GM19467 (cell line): Measurements from ENCODE around the gene ZNF79.

Experiments used
- ATAC-seq: cut with Tn5 transposase; IDR thresholded peaks from one replicate; pipeline ENCODE4 v1.9.1; 2021; ENCODE audit warnings: mild to moderate bottlenecking, moderate library complexity; ENCODE audit not compliant: unreplicated experiment

Gene ZNF79

DNA sequence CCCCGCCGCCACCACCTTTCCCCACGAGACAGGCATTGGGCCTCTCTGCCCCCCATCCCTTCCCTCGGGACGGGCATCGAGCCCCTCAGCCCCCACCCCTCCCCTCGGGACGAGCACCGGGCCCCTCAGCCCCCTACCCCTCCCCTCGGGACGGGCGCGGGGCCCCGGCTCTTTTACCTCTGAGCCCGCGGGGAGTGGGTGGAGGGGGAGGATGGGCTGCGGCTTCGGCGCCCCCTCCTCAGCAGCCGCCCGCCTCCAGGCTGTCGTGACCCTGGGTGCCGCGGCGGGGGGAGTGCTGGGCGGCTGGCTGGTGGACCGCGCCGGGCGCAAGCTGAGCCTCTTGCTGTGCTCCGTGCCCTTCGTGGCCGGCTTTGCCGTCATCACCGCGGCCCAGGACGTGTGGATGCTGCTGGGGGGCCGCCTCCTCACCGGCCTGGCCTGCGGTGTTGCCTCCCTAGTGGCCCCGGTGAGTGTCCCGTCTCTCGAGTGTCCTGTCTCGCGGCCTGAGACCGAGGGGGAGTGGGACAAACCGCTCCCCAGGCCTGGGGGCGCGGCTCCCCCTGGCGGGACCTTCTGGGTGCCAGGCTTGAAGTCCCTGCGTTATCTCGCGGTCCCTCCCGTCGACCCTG, 26.4 kb upstream of the ZNF79 start:
- ATAC-seq, result no peak

DNA sequence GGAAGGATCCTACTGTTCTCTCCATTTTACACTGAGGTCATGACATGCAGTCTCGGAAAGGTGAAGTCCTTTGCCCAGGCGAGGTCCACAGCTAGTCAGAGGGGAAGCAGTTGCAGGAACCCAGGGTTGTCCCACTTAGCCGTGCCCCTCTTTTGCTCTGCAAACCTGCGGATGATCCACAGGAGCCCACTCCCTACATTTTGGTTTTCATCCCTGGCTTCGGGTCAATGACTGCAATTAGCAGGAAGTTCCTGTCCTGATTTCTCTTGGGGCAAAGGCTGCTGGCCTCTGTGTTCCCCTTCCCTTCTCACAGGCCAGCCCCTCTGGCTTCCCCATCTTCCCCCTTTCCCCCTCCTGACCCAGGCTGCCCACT, 25.9 kb upstream of the ZNF79 start:
- ATAC-seq, result no peak

DNA sequence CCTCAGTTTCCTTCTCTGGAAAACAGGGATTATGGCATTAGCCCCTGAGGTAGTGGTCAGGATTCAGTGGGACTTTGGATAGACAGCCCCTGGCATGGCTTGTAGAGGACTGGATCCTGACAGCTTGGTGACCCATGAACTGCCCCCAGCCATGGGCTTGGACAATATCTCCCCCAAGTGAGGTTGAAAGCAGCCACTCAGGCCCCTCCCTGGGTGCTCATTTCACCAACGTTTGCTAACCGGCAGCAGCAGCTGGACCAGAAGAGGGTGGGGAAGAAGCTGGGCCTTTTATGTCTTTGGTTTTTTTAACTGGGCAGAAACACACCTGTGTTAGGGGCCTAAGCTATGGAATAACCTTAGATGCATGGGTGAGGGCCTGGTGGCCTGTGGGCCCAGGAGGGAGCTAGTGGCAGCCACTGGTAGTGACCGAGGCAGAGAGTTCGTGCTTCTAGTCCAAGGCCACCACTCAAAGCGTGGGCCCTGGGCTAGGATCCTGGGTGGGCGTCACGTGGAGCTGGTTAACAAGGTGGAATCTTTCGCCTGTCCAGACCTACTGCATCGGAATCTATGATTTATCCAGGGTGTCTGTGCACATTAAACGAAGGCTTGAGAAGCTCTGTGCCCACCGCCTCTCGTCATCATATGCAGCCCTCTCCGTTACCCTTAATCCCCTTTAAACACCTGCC, 25.3 kb upstream of the ZNF79 start:
- ATAC-seq, result no peak

DNA sequence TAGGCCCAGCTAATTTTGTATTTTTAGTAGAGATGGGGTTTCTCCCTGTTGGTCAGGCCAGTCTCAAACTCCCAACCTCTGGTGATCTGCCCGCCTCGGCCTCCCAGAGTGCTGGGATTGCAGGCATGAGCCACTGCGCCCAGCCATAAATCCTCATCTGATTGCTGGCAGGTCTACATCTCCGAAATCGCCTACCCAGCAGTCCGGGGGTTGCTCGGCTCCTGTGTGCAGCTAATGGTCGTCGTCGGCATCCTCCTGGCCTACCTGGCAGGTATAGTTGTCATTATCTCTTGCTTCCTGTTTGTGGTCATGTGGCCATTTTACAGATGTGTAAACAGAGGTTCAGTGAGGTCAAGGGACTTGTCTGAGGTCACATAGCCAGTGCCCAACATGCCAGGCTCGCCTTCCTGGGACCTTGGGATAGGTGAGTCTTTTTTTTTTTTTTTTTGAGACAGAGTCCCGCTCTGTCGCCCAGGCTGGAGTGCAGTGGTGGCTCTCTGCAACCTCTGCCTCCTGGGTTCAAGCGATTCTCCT, 24.4 kb upstream of the ZNF79 start:
- no peak for ATAC-seq

DNA sequence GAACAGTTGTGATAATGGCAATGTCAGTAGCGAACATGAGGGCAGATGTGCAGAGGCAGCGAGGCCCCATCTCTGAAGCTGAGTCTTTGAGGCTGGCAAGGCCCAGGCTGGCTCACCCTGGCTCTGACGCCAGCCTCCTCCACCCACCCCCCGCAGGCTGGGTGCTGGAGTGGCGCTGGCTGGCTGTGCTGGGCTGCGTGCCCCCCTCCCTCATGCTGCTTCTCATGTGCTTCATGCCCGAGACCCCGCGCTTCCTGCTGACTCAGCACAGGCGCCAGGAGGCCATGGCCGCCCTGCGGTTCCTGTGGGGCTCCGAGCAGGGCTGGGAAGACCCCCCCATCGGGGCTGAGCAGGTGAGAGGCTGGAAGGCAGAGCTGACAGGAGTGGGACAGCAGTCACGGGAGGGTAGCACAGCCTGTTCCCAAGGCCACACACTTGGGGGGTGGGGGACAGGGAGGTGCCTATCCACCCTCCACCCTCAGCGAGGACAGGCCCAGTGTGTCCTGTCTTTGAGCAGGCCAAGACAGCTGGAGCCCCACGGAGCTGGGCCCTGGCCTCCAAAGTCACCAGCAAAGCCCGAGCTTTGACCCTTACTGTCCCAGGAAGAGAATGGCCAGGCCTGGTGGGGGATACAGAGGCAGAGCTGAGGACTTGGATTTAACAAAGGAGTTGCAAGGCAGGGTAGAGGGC, 21.6 kb upstream of the ZNF79 start:
- ATAC-seq, result no peak

DNA sequence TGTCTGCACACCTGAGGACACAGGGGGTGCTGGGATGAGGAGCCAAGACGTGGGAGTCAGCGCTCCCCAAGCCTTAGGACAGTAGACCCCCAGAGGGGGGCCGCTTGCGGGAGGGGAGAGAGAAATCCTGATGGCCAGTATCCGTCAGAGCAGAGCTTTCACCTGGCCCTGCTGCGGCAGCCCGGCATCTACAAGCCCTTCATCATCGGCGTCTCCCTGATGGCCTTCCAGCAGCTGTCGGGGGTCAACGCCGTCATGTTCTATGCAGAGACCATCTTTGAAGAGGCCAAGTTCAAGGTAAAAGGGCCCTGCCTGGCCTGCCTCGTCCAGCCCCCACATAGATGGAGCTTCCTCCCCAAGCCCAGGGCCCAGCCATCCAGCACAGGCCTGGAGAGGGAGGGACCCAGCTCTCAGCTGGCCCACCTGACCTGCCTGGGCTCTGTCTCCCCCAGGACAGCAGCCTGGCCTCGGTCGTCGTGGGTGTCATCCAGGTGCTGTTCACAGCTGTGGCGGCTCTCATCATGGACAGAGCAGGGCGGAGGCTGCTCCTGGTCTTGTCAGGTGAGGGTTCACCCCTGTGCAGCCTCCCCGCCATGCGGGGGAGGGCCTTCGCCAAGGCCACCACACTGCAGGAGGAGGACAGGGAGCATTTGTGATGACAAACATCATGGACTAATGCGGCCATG, 20.5 kb upstream of the ZNF79 start:
- no peak for ATAC-seq

DNA sequence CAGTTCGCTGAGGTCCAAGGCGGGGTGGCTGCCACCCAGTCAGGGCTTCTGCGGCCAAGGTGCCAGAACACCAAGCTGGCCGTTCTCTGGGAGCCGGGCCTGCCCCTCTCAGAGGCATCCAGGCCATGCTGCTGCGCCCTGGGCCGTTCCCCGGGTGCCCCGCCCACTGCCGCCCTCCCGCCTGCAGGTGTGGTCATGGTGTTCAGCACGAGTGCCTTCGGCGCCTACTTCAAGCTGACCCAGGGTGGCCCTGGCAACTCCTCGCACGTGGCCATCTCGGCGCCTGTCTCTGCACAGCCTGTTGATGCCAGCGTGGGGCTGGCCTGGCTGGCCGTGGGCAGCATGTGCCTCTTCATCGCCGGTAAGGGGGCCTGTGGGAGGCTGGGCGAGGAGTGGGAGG, 19.6 kb upstream of the ZNF79 start:
- ATAC-seq, result no peak

DNA sequence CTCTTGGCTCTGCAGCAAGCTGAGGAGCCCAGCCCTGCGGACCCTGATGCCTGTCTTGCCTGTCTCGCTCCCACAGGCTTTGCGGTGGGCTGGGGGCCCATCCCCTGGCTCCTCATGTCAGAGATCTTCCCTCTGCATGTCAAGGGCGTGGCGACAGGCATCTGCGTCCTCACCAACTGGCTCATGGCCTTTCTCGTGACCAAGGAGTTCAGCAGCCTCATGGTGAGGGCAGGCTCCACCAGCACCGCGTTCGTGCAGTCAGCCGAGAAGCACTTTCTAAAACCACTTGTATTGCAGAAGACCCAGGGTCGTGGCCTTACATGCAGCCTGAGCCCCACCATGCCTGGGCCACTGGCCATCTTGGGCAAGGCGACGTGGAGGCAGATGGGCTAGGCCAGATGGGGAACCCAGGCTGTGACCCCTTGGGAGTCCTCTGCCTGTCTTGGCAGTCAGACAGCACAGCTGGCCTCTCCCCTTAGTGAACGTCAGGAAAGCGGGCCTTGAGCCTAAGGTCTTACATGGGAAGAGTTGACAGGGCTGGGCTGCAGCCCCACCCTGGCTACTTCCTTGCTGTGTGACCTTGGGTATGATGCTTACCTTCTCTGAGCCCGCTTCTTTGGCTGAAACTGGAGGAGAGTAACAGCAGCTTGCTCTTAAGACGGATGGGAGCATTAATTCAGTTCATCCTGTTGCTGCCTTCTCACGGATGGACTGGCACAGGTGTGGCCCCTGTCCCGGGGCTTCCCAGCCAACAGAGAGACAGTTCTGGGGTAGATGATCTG, 18.6 kb upstream of the ZNF79 start:
- ATAC-seq, result no peak

DNA sequence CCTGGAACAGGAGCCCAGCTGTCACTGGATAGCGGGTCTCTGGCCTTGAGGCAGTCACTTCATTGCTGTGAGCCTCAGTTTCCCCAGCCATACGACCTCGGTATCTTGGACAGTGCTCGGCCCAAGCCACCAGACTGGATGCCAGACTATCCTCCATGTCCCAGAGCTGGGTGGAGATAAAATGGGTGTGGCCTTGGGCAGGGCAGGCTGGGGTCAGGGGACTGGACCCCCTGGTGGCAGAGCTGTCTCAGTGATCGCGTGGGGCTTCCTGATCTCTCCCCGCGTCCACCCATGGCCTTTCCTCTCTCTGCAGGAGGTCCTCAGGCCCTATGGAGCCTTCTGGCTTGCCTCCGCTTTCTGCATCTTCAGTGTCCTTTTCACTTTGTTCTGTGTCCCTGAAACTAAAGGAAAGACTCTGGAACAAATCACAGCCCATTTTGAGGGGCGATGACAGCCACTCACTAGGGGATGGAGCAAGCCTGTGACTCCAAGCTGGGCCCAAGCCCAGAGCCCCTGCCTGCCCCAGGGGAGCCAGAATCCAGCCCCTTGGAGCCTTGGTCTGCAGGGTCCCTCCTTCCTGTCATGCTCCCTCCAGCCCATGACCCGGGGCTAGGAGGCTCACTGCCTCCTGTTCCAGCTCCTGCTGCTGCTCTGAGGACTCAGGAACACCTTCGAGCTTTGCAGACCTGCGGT, 17.2 kb upstream of the ZNF79 start:
- no peak for ATAC-seq

DNA sequence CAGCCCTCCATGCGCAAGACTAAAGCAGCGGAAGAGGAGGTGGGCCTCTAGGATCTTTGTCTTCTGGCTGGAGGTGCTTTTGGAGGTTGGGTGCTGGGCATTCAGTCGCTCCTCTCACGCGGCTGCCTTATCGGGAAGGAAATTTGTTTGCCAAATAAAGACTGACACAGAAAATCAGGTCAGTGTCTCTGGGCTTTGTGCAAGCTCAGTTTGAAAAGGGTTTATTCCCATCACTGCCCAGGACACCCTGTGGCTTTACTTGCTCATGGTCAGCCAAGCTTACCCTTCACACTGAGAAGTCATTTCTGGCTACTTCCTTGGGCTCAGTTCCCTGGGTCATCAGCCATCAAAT, 16.7 kb upstream of the ZNF79 start:
- ATAC-seq, result no peak

DNA sequence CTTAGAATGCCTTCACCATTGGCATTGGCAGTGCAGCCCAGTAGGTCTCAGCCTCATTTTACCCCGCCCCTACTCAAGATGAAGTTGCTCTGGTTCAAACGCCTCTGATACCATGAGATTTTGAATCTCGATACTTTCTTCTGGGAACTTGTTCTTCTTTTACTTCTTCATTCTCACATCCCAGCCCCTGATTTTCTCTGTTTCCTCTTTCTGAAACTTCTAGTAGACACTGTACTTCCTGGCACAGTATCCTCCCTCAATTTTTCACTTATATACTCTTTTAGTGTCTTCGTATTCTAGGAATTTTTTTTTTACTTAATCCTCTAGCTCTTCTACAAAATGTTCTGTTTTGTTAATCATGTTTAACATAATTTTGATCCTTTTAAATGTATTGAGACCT, 13.1 kb upstream of the ZNF79 start:
- no peak for ATAC-seq

DNA sequence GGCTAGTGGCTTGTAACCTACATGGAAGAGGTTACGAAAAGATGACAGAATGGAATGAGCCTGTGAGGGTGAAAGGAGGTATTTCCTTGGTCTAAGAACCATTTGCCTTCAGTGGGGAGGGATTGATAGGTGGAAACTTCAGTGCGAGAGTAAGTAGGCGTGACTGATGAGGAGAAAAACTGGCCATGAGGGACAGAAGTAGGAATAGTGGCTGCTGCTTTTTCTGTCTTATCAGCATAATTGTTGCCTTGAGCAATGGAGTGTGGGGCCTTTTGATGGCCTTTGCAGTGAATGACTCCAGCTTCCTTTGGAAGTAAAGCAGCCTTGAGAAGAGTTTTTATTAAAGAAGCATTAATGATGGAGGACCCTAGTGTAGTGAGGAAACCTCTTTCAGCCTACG, 9.0 kb upstream of the ZNF79 start:
- no peak for ATAC-seq

DNA sequence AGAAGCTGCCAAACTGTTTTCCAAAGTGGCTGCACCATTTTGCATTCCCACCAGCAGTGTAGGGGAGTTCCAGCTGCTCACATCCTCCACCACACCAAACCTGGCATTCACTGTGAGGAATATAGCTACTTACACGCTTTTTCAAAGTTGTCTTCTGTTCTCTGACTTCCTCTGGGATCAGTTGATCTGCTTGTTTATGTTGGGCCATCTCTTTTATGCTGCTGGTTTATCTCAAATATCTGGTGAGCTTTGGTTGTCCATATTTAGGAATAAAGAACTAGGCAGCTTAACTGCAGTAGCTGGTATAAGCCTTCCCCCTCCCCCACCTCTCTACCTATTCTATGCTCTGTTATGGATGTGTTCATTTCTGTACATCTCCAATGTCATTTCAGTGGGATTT, 8.5 kb upstream of the ZNF79 start:
- ATAC-seq, result no peak

DNA sequence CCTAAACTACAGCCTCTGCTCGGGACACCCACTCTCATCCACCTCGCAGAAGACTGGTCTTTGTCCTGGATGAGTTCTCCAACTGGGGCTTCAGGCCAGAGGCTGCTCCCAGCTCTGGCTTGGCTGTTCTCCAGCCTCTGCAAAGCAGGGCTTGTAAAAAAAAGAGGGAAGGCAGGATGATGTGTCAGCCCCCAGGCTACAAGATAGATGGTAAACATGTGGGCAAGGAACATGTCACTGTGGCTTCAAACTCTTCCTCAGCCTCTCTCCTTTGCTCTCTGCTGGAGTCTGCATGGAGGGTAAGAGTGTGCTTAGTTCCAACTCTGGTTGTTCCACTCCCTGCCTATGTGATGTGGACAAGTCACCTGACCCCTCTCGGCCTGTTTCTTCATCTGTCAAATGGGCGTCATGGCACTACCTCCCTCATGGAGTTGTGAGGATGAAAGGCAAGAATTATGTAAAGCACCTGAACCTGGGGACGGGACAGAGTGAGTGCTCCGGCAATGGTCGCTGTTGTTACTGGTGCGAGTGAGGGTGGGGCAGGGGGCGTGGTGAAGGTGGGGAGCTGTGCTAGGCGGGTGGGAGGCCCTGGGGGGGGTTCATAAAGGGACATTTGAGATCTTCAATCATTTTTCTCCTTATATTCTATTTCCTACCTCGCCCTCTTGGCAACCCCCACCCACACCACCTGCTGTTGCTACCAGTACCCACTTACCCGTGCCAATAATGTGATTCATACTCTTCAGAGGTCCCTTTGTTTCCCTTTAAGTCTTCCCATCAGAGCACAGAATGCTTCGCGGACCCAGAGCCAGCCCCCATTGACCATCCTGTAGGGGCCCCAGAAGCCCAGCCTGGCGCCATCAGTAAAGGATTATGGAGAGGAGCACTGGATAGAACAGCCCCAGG, 6.8 kb upstream of the ZNF79 start:
- no peak for ATAC-seq

DNA sequence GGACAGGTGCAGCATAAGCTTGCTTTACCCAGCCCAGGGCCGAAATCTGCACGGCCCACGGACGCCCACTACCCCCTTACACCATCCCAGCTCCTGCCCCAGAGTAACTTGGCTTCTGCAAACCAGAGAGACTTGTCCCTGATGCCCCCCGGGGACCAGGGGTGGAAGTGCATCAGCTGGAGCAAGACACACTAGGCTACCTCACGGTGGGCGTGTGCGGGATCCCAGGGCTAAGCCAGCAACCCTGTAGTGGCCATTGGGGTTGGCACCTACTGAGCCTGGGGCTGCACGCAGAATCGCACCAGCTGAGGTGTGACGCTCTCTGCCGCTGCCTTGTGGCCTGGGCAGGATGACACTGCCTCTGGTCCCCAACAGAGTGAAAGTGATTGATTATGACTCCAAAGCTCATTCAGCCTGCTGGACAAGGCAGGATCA, 6.1 kb upstream of the ZNF79 start:
- ATAC-seq, result no peak

DNA sequence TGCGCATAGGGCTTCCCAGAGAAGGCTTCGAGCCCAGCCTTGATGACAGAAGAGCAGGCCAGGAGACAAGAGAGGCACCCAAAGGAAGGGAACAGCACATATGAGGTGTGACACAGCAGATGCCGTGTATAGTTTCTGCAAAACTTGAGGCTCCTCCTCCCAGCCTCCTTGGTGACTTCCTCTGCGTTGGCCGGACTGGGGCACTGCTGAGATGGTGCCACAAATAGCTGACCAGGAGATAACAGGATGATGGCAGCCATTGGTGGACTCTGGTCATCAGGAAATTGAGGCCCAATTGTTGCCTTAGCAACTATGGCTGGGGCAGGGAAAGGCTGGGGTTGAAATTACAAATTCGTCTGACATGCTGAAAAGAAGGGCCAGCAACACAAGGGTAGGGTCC, 4.8 kb upstream of the ZNF79 start:
- no peak for ATAC-seq

DNA sequence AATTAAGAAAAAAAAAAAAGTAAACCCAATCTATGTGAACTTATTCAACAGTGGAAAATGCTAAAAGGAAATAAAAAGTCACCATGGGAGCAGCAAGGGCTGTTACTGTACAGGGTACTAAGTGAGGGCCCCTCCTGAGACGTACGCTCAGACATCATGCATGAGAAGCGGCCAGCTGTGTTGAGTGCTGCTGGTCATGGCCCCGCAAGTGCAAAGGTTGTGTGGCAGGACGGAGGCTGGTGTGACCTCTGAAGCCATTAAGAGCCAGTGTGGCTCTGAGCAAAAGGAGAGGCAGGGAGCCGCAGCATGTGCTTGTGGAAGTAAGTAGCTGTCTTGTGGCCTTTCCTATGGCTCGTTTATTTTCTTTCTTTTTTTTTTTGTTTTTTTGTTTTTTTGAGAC, 3.1 kb upstream of the ZNF79 start:
- no peak for ATAC-seq

DNA sequence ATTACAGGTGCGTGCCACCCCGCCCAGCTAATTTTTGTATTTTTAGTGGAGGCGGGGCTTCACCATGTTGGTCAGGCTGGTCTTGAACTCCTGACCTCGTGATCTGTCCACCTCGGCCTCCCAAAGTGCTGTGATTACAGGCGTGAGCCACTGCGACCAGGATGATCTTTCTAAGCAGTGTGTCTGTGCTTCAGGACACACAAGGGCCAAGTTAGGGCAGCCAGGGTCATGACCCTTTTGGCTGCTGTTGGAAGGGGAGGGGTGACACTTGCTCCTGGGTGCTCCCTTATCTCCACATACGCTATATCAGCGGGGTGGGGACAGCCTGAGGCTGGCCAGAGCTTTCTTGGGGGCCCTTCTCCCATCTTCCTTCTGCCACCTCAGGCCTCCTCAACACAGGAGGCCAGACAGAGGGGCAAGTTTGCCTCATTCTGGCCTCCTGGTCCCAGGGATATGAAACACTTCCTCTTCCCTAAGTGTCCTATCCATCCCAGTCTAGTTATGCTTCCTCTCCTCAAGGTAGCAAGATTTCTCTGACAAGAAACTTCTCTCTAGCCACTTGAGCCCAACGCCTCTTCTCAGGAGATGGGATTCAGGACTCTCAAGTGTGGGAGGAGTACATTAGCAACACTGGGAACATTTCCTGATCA, 1.9 kb upstream of the ZNF79 start:
- ATAC-seq, result no peak

DNA sequence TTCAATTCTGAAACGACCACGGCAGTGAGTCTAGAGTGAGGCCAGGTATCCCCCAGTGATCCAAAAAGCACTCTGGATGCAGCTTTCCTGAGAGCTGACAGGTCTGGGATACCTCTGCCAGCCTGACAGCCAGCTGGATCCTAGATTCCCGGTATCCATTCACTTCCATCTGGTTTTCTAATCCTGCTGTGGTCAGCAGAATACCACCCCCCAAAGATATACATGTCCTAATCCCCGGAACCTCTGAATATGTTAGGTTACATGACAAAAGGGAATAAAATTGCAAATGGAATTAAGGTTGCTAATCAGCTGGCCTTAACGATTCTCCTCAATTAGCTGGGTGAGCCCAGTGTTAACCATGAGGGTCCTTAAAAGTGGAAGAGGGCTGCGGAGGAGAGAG, 1.4 kb upstream of the ZNF79 start:
- ATAC-seq, result no peak
